ENCODE measurements around the gene EXOC1. TPM values are rescaled to one million over a fixed set of nuclear protein-coding genes. Genes with fewer than 3 reads are reported as not detected.

EXOC1 gene
- total RNA-seq, 1 experiment from 2014 or later: 21.2 TPM

DNA sequence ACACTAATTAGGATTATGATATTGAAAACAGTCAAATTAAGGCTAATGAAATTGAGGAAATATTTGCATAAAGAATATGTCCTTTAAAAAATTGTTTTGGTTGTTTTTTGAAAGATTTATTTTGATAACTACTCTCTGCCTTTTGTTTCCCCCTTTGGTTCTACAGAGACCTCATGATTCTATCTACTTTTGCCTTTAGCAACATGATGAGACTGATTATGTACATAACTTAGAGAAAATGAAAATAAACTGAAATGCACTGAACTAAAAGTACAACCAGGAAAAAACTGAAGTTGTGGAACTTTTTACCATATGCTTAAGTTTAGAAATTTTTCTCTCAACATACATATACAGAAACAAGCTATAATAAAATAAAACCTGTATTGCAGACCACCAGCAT, 21.4 kb downstream of the EXOC1 start:
- Histone ChIP-seq H4K8ac (replicated peaks; ENCODE audit: insufficient read length, low read depth, low read length) (no peak overlapping the region), H2BK15ac (ENCODE audit: low read depth, low read length) (no peak overlapping the region), H3K23ac (ENCODE audit: insufficient read length, low read depth, low read length) (no peak overlapping the region), H4K91ac (ENCODE audit: insufficient read length, low read depth, low read length) (no peak overlapping the region), H4K5ac (ENCODE audit: insufficient read length, low read depth, low read length) (no peak overlapping the region), H3K9ac (ENCODE audit: extremely low read depth, insufficient read length, low read length) (no peak overlapping the region), H3K79me2 (ENCODE audit: insufficient read depth, low read length) (no peaks in the 10 kb centered on the region), H3K79me1 (ENCODE audit: insufficient read depth, low read depth, low read length, poor library complexity, severe bottlenecking) (no peaks in the 10 kb centered on the region), H2AK5ac (ENCODE audit: insufficient read length, low read length) (no peak overlapping the region), H2AFZ (ENCODE audit: low read length) (no peak overlapping the region), H3K9me3 (ENCODE audit: control insufficient read depth, low read depth, low read length) (no peaks in the 10 kb centered on the region), H2BK5ac (ENCODE audit: insufficient read length, low read length) (no peak overlapping the region), H3K4me2 (ENCODE audit: insufficient read depth, insufficient read length, low read length) (no peak overlapping the region), H3K56ac (ENCODE audit: insufficient read length, low read depth, low read length) (no peak overlapping the region), H3K14ac (ENCODE audit: insufficient read depth, low read length) (no peak overlapping the region), H3T11ph (ENCODE audit: low read length) (no peak overlapping the region), H3K27ac (ENCODE audit: insufficient read length, low read depth, low read length) (no peak overlapping the region), H4K20me1 (ENCODE audit: control insufficient read depth, insufficient read depth, insufficient read length) (no peaks in the 10 kb centered on the region), H2BK120ac (ENCODE audit: low read depth, low read length, poor library complexity, severe bottlenecking) (no peak overlapping the region), H2BK20ac (ENCODE audit: low read depth, low read length, poor library complexity, severe bottlenecking) (no peak overlapping the region), H3K4ac (ENCODE audit: low read depth, low read length) (no peak overlapping the region), H3K27me3 (ENCODE audit: insufficient read depth, low read length) (no peaks in the 10 kb centered on the region), H3K23me2 (ENCODE audit: insufficient read length, low read depth, low read length, poor library complexity, severe bottlenecking) (no peaks in the 10 kb centered on the region), H3K4me1 (ENCODE audit: insufficient read depth, low read length) (no peaks in the 10 kb centered on the region), H2BK12ac (ENCODE audit: insufficient read length, low read depth, low read length) (no peak overlapping the region), H3K18ac (ENCODE audit: insufficient read length, low read depth, low read length) (no peak overlapping the region)
- Mint-ChIP-seq H3K27me3 (ENCODE audit: low read depth) (no peaks in the 10 kb centered on the region), H3K4me1 (no peaks in the 10 kb centered on the region), H3K27ac (no peak overlapping the region), H3K9me3 (no peaks in the 10 kb centered on the region), H3K36me3 (ENCODE audit: insufficient read depth in 1 of 3, low read depth in 3 of 3) (peaks cover 5 to 24% (median 17%) of the 10 kb centered on the region in 3 experiments; a peak in 6 of 7 replicates), H3K4me3 (no peak overlapping the region)
- DNase-seq: no peak
- TF ChIP-seq, protein P1, sequence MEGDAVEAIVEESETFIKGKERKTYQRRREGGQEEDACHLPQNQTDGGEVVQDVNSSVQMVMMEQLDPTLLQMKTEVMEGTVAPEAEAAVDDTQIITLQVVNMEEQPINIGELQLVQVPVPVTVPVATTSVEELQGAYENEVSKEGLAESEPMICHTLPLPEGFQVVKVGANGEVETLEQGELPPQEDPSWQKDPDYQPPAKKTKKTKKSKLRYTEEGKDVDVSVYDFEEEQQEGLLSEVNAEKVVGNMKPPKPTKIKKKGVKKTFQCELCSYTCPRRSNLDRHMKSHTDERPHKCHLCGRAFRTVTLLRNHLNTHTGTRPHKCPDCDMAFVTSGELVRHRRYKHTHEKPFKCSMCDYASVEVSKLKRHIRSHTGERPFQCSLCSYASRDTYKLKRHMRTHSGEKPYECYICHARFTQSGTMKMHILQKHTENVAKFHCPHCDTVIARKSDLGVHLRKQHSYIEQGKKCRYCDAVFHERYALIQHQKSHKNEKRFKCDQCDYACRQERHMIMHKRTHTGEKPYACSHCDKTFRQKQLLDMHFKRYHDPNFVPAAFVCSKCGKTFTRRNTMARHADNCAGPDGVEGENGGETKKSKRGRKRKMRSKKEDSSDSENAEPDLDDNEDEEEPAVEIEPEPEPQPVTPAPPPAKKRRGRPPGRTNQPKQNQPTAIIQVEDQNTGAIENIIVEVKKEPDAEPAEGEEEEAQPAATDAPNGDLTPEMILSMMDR (conservative IDR thresholded peaks at IDR 0.05): no peak
